ENCODE measurements around the gene LMO3. TPM values are rescaled to one million over a fixed set of nuclear protein-coding genes. Genes with fewer than 3 reads are reported as not detected.

LMO3 gene
- total RNA-seq, 1 experiment from 2014 or later: 0.34 TPM

DNA sequence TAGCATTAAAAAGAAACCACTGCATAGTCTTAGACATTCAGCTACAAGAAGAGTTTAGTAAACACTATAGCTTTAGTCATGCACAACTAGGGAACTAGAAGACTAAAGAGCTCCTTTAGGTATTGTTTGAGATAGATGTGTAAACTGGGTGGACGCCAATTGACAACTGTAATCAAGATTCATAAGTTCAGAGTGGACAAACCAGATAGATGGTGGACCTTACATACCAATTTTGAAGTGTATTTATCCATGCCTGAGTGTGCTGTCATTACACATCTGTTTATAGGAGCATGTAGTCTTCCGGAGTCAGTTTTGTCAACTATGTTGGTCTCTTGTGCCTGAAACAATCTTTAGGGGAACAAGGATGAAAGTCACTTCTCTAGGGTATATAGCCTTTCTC is 96.6 kb downstream of the LMO3 start:
- H3K9me2 ChIP-seq (ENCODE audit: insufficient read depth): no peaks in the 10 kb centered on the region
- no peak for DNase-seq (ENCODE audit: low read depth, low spot score)
- TF ChIP-seq FOSL1 (IDR thresholded peaks at IDR 0.05; ENCODE audit: low read depth) (no peak), EGR1 (IDR thresholded peaks at IDR 0.05; ENCODE audit: low read depth) (no peak), CEBPB (IDR thresholded peaks at IDR 0.05; ENCODE audit: low read depth) (no peak), EZH2phosphoT487 (IDR thresholded peaks at IDR 0.05; ENCODE audit: borderline replicate concordance) (no peak), YY1 (IDR thresholded peaks at IDR 0.05; ENCODE audit: extremely low read depth, insufficient replicate concordance, low read depth, low read length) (no peak), EZH2 (IDR thresholded peaks at IDR 0.05) (no peak), ZFX (IDR thresholded peaks at IDR 0.05) (no peak), POLR2AphosphoS5 (IDR thresholded peaks at IDR 0.05; ENCODE audit: low read depth, low read length) (no peak), SRF (IDR thresholded peaks at IDR 0.05; ENCODE audit: low read depth) (no peak), RAD21 (IDR thresholded peaks at IDR 0.05; ENCODE audit: low read depth) (no peak), TCF7L2 (IDR thresholded peaks at IDR 0.05; ENCODE audit: borderline replicate concordance, extremely low read depth, insufficient read depth, insufficient read length) (no peak), SIN3A (IDR thresholded peaks at IDR 0.05; ENCODE audit: low read depth) (no peak), JUND (IDR thresholded peaks at IDR 0.05) (no peak), ELF1 (IDR thresholded peaks at IDR 0.05; ENCODE audit: borderline replicate concordance, low read depth) (no peak)
- TF ChIP-seq, protein P1, sequence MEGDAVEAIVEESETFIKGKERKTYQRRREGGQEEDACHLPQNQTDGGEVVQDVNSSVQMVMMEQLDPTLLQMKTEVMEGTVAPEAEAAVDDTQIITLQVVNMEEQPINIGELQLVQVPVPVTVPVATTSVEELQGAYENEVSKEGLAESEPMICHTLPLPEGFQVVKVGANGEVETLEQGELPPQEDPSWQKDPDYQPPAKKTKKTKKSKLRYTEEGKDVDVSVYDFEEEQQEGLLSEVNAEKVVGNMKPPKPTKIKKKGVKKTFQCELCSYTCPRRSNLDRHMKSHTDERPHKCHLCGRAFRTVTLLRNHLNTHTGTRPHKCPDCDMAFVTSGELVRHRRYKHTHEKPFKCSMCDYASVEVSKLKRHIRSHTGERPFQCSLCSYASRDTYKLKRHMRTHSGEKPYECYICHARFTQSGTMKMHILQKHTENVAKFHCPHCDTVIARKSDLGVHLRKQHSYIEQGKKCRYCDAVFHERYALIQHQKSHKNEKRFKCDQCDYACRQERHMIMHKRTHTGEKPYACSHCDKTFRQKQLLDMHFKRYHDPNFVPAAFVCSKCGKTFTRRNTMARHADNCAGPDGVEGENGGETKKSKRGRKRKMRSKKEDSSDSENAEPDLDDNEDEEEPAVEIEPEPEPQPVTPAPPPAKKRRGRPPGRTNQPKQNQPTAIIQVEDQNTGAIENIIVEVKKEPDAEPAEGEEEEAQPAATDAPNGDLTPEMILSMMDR (IDR thresholded peaks at IDR 0.05 in 2 of 3, conservative IDR thresholded peaks at IDR 0.05 in 1 of 3; ENCODE audit: borderline replicate concordance in 1 of 3, insufficient read depth in 1 of 3, low read depth in 2 of 3, low read length in 2 of 3): no peak
- TF ChIP-seq, protein P2, sequence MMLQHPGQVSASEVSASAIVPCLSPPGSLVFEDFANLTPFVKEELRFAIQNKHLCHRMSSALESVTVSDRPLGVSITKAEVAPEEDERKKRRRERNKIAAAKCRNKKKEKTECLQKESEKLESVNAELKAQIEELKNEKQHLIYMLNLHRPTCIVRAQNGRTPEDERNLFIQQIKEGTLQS (IDR thresholded peaks at IDR 0.05): no peak
- TF ChIP-seq, protein P3, sequence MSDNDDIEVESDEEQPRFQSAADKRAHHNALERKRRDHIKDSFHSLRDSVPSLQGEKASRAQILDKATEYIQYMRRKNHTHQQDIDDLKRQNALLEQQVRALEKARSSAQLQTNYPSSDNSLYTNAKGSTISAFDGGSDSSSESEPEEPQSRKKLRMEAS (IDR thresholded peaks at IDR 0.05): no peak
- TF ChIP-seq, protein P4, sequence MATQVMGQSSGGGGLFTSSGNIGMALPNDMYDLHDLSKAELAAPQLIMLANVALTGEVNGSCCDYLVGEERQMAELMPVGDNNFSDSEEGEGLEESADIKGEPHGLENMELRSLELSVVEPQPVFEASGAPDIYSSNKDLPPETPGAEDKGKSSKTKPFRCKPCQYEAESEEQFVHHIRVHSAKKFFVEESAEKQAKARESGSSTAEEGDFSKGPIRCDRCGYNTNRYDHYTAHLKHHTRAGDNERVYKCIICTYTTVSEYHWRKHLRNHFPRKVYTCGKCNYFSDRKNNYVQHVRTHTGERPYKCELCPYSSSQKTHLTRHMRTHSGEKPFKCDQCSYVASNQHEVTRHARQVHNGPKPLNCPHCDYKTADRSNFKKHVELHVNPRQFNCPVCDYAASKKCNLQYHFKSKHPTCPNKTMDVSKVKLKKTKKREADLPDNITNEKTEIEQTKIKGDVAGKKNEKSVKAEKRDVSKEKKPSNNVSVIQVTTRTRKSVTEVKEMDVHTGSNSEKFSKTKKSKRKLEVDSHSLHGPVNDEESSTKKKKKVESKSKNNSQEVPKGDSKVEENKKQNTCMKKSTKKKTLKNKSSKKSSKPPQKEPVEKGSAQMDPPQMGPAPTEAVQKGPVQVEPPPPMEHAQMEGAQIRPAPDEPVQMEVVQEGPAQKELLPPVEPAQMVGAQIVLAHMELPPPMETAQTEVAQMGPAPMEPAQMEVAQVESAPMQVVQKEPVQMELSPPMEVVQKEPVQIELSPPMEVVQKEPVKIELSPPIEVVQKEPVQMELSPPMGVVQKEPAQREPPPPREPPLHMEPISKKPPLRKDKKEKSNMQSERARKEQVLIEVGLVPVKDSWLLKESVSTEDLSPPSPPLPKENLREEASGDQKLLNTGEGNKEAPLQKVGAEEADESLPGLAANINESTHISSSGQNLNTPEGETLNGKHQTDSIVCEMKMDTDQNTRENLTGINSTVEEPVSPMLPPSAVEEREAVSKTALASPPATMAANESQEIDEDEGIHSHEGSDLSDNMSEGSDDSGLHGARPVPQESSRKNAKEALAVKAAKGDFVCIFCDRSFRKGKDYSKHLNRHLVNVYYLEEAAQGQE (IDR thresholded peaks at IDR 0.05; ENCODE audit: low read depth): no peak
- H3K36me3 ChIP-seq (ENCODE audit: control insufficient read depth in 1 of 2, insufficient read depth in 2 of 2, low read length in 2 of 2): no peaks in the 10 kb centered on the region
- H3K9ac ChIP-seq (ENCODE audit: low read length): no peak overlapping the region
- ChIA-PET CTCF (no interaction called here), POLR2A (no interaction called here), RAD21 (ENCODE audit: low non-redundant PET in 1 of 2, low total read pairs in 2 of 2, uncharacterized antibody in 2 of 2, unreplicated experiment in 2 of 2) (no interaction called here)
- no peak for ATAC-seq
- H3K79me2 ChIP-seq (ENCODE audit: insufficient read depth, low read length): no peaks in the 10 kb centered on the region
- no peaks in the 10 kb centered on the region for H3K4me1 ChIP-seq (ENCODE audit: control insufficient read depth in 1 of 2, insufficient read depth in 2 of 2, low read length in 2 of 2)
- no peak overlapping the region for H3K4me3 ChIP-seq (replicated peaks in 1 of 2; ENCODE audit: low read depth in 1 of 2, low read length in 2 of 2)
- intact Hi-C loops (cut with micrococcal nuclease): no loop called here
- no peak overlapping the region for H3K27ac ChIP-seq (ENCODE audit: low read depth, low read length)
- H3K27me3 ChIP-seq (ENCODE audit: insufficient read depth, low read length): no peaks in the 10 kb centered on the region
- BruUV-seq (replicated peaks): no TSS peak
- H4K20me1 ChIP-seq (ENCODE audit: insufficient read depth): no peaks in the 10 kb centered on the region
- H2AFZ ChIP-seq (ENCODE audit: low read depth, low read length, poor library complexity, severe bottlenecking): no peak overlapping the region
- no peaks in the 10 kb centered on the region for H3K9me3 ChIP-seq (ENCODE audit: control insufficient read depth in 1 of 2, insufficient read depth in 1 of 2, low read depth in 1 of 2, low read length in 2 of 2)
- H3K4me2 ChIP-seq (ENCODE audit: low read length): no peak overlapping the region
